HL-60 (cell line): ENCODE measurements around the gene SAMHD1.

ENCODE experiments used
- DNase-seq, 2 experiments: peaks; one replicate each; pipeline ENCODE4 v3.0.0-alpha.2; 2010 to 2020; ENCODE audit warnings: low read depth in 1 of 2, low spot score in 1 of 2
- H3K27ac ChIP-seq: fragments of 250-450 bp; sonication (Bioruptor Pico); replicated peaks from 2 replicates; pipeline ENCODE4 v1.5.1; 2020; ENCODE audit warnings: mild to moderate bottlenecking, moderate library complexity
- H3K27me3 ChIP-seq: fragments of 250-450 bp; sonication (Bioruptor Pico); 2 replicates; pipeline ENCODE4 v1.5.1; 2021; ENCODE audit warnings: mild to moderate bottlenecking, moderate library complexity; ENCODE audit not compliant: insufficient read depth, poor library complexity, severe bottlenecking
- H3K4me3 ChIP-seq: replicated peaks from 2 replicates; pipeline ENCODE4 v1.5.1; 2011; ENCODE audit warnings: mild to moderate bottlenecking, control low read depth, low read length; ENCODE audit not compliant: insufficient read depth
- GABPA ChIP-seq: IDR thresholded peaks from 2 replicates; pipeline ENCODE4 v1.6.1; 2012; ENCODE audit warnings: low read depth
- POLR2AphosphoS5 ChIP-seq: IDR thresholded peaks from 2 replicates; pipeline ENCODE4 v1.6.1; 2012; ENCODE audit warnings: low read depth
- REST ChIP-seq: IDR thresholded peaks from 2 replicates; pipeline ENCODE4 v1.6.1; 2012; ENCODE audit warnings: low read depth; ENCODE audit not compliant: insufficient replicate concordance
- SPI1 ChIP-seq: IDR thresholded peaks from 2 replicates; pipeline ENCODE4 v1.6.1; 2012; ENCODE audit warnings: low read depth, mild to moderate bottlenecking, borderline replicate concordance
- TF ChIP-seq, protein P1 (sequence below): IDR thresholded peaks from one replicate; pipeline ENCODE4 v1.5.1; 2011; ENCODE audit warnings: low read length, control low read depth, inconsistent platforms; ENCODE audit not compliant: insufficient read depth

Gene SAMHD1

DNA sequence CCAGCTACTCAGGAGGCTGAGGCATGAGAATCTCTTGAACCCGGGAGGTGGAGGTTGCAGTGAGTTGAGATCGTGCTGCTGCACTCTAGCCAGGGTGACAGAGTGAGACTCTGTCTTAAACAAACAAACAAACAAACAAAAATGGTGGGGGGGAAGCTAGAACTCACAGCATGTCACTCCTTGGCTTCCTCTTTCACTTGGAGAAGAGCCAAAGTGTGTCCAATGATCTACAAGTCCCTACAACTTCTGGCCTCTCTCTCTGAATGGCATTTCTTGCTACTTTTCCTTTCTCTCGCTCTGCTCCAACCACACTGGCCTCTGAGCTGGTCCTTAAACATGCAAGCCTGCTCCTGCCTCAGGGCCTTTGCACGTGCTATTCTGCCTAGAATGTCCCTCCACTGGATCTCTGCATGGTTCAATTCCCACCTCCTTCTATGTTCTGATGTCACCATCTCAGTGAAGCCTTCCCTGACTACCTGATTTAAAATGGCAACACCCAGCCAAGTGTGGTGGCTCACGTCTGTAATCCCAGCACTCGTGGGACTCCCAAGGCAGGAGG, 67.5 kb downstream of the SAMHD1 start:
- H3K27me3 ChIP-seq: no peaks in the 10 kb centered on the region
- TF ChIP-seq, protein P1, sequence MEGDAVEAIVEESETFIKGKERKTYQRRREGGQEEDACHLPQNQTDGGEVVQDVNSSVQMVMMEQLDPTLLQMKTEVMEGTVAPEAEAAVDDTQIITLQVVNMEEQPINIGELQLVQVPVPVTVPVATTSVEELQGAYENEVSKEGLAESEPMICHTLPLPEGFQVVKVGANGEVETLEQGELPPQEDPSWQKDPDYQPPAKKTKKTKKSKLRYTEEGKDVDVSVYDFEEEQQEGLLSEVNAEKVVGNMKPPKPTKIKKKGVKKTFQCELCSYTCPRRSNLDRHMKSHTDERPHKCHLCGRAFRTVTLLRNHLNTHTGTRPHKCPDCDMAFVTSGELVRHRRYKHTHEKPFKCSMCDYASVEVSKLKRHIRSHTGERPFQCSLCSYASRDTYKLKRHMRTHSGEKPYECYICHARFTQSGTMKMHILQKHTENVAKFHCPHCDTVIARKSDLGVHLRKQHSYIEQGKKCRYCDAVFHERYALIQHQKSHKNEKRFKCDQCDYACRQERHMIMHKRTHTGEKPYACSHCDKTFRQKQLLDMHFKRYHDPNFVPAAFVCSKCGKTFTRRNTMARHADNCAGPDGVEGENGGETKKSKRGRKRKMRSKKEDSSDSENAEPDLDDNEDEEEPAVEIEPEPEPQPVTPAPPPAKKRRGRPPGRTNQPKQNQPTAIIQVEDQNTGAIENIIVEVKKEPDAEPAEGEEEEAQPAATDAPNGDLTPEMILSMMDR: no peak
- TF ChIP-seq POLR2AphosphoS5: no peak
- no peak for TF ChIP-seq REST
- no peak for TF ChIP-seq GABPA
- peak; percentile 52 for TF ChIP-seq SPI1
- no peak for DNase-seq
- no peak overlapping the region for H3K4me3 ChIP-seq
- H3K27ac ChIP-seq: no peak overlapping the region

DNA sequence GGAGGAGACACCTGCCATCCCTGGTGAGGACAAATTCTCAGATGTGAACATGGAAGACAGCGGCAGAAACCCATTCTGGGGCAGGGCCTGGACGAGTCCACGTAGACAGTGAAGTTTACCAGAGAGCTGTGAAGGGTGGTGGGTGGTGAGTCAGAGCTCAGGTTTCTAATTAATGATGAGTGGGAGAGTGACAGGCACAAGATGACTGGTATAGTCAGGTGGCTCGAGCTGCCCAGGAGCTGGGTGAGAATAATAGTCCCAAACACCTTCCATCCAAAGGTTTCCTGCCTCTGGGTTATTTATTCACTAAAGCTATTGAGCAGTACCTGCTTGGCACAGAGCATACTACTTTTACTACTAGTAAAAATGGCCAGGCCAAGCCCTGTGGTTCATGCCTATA, 69.6 kb downstream of the SAMHD1 start:
- DNase-seq: no peak
- no peak overlapping the region for H3K27ac ChIP-seq
- TF ChIP-seq SPI1 (no peak), GABPA (no peak), POLR2AphosphoS5 (no peak), REST (no peak)
- TF ChIP-seq, protein P1: no peak
- H3K4me3 ChIP-seq: no peak overlapping the region
- H3K27me3 ChIP-seq: no peaks in the 10 kb centered on the region

DNA sequence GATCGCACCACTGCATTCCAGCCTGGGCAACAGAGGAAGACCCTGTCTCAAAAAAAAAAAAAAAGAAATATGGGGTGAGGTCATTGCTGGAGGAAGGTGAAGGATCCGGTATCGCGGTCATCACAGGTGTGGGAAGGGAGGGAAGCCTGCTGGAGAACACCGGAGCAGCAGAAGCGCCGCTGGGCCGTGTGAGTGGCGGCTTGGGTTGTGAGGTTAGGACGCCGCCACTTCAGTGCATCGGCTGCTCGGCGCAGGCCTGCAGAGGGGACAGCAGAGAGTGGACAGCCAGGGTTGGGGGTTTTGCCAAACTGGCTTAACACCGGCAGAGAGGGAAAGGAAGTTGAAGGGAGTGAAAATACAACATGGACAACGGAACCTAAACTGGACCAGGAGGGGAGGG, 70.2 kb downstream of the SAMHD1 start:
- Histone ChIP-seq H3K27ac (no peak overlapping the region), H3K27me3 (no peaks in the 10 kb centered on the region), H3K4me3 (no peak overlapping the region)
- DNase-seq: no peak
- TF ChIP-seq GABPA (no peak), REST (no peak), SPI1 (no peak), POLR2AphosphoS5 (no peak)
- TF ChIP-seq, protein P1: no peak
